Fibroblast of gingiva (primary cell): ENCODE measurements around the gene NCOA4.
"Not testable (repeated sequence)": the region's sequence is repeated elsewhere in the genome, so short reads cannot be mapped to it uniquely, and the experiment has no call there.

ENCODE experiments used
- DNase-seq: peaks from one replicate; pipeline ENCODE4 v3.0.0-alpha.2; 2011; ENCODE audit warnings: low read depth

NCOA4 gene

GRCh38 chr10:45983538-45984186, 46.8 kb downstream of the NCOA4 start:
- peak; percentile 53 for DNase-seq

GRCh38 chr10:45981367-45981766, 49.1 kb downstream of the NCOA4 start:
- DNase-seq, result not testable (repeated sequence)

DNA sequence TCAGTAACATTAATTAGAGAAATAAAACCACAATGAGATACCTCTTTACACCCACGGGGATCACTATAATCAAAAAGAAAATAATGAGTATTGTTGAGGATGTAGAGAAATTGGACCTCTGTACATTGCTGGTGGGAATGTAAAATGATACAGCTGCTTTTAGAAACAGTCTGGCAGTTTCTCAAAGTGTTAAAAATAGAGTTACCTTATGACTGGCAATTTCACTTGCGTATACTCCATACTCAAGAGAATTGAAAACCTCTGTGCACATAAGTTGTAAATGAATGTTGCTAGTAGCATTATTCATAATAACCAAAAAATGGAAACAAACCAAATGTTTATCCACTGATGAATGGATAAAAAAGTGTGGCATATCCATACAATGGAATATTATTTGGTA, 51.9 kb downstream of the NCOA4 start:
- DNase-seq, result not testable (repeated sequence)

DNA sequence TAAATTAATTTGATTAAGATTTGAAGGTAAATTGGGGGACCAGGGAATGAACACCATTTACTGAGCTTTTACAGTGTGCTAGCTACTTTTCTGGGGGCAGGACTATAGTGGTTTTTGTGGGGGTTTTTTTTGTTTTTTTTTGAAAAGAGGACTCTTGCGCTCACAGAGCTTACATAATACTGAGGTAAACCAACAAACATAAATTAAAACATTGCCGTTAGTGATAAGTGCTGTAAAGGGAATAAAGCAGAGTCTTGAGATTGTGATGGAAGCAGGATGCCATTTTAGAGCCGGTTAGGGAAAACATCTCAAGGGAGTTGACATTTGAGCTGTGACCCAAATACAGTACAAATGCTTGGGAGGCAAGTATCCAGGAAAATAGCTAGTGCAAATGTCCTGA, 56.4 kb downstream of the NCOA4 start:
- DNase-seq, result not testable (repeated sequence)

DNA sequence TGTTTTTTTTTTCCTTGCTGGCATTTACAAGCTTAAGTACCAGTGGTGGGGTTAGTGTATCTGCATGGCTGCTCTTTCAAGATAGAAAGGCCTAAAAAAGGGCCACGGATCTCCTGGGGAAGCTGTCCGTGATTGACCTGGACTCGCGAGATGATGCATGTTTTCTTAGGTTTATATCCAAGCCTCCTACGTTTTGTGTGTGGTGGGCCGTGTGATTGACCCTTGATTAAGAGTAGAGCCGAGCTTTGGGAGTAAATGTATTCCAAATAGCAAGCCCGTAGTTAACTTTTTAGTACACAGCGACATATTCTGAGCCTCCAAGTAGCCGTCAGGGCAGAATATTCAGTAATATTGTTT, 57.6 kb downstream of the NCOA4 start:
- not testable (repeated sequence) for DNase-seq

GRCh38 chr10:45972106-45972812, 58.2 kb downstream of the NCOA4 start, which contains the start of gene TIMM23:
TIMM23 (plus strand) TSS chr10:45972489; CDS start chr10:45972625, 136 bp downstream.
- DNase-seq, result peak; percentile 82

- not testable (repeated sequence) for DNase-seq
Measured at GRCh38 chr10:45971742-45972105, 58.7 kb downstream of the NCOA4 start.

- DNase-seq, result not testable (repeated sequence)
Measured at GRCh38 chr10:45971019-45971418, 59.4 kb downstream of the NCOA4 start.

GRCh38 chr10:45962686-45963452, 67.6 kb downstream of the NCOA4 start:
- not testable (repeated sequence) for DNase-seq

GRCh38 chr10:45957928-45958327, 72.5 kb downstream of the NCOA4 start:
- not testable (repeated sequence) for DNase-seq

DNA sequence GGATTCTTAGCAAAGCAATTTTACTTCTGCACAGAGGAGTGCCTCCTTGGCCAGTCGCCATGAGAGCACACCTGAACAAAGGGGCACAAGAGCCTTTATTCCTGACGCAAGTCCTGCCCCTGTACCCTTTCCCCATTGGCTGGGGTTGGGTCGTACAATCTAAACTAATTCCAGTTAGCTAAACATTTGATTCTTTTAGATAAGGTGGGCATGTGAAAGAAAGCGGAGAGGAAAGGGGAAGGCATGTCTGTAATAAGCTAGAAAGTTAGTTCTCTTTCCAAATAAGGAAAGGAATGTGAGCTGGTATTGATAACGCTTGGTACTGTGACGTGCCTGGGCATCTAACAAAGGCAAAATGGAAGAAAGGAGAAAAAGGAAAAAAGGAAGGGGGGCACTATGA, 73.8 kb downstream of the NCOA4 start:
- DNase-seq, result not testable (repeated sequence)
